ENCODE data around the gene STIM2. TPM values are rescaled to one million over a fixed set of nuclear protein-coding genes. Genes with fewer than 3 reads are reported as not detected.
"Not testable (repeated sequence)": the region's sequence is repeated elsewhere in the genome, so short reads cannot be mapped to it uniquely, and the experiment has no call there.

Gene STIM2
- polyA plus RNA-seq, 2 donors, result 3.4 to 5.1 TPM

DNA sequence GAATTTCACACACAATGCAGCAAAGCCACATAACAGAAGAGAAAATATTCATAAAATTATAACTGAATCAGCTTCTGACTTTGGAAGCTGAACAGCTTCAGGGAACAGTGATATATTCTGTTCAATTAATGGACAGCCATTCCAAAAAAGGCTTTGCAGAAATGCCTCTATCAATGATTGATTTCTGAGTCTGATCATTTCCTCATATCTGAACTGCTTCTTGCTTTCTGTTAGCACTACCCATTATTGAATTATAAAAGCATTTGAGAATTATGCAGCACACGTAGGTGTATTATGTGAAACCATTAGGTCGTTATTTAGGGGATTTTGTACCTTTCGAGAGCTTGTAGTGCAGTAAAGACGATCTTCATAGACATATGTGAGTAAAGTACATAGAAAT lies 159.6 kb downstream of the STIM2 start:
- WGBS, 2 donors, result 92 to 95% methylated on average over 4 of the region's 4 CpGs
- peaks cover 3 to 6% of the 10 kb centered on the region in 2 donors for H3K36me3 ChIP-seq (ENCODE audit: control insufficient read depth in 2 of 2, insufficient read depth in 2 of 2, low read length in 1 of 2)

GRCh38 chr4:27020603-27021002 lies 160.0 kb downstream of the STIM2 start:
- H3K27me3 ChIP-seq (ENCODE audit: control insufficient read depth in 1 of 2, insufficient read depth in 2 of 2, low read length in 2 of 2), result no peaks in the 10 kb centered on the region
- no peaks in the 10 kb centered on the region for H3K9me3 ChIP-seq (ENCODE audit: control insufficient read depth in 2 of 2, insufficient read depth in 1 of 2, low read depth in 1 of 2, low read length in 1 of 2)
- peaks cover 3 to 6% of the 10 kb centered on the region in 2 donors for H3K36me3 ChIP-seq (ENCODE audit: control insufficient read depth in 2 of 2, insufficient read depth in 2 of 2, low read length in 1 of 2)
- no peak overlapping the region for H3K4me3 ChIP-seq (ENCODE audit: low read depth in 1 of 2, low read length in 2 of 2)
- H3K4me1 ChIP-seq (ENCODE audit: control insufficient read depth in 2 of 2, insufficient read depth in 2 of 2, low read length in 1 of 2), result peaks cover 0 to 2% of the 10 kb centered on the region in 2 donors
- H3K27ac ChIP-seq (ENCODE audit: low read depth in 2 of 2, low read length in 1 of 2), result no peak overlapping the region

More for the DNA sequence above, 159.6 kb downstream of the STIM2 start:
- Histone ChIP-seq H3K4me1 (ENCODE audit: control insufficient read depth in 2 of 2, insufficient read depth in 2 of 2, low read length in 1 of 2) (peaks cover 0 to 2% of the 10 kb centered on the region in 2 donors), H3K4me3 (ENCODE audit: low read depth in 1 of 2, low read length in 2 of 2) (no peak overlapping the region), H3K9me3 (ENCODE audit: control insufficient read depth in 2 of 2, insufficient read depth in 1 of 2, low read depth in 1 of 2, low read length in 1 of 2) (no peaks in the 10 kb centered on the region), H3K27me3 (ENCODE audit: control insufficient read depth in 1 of 2, insufficient read depth in 2 of 2, low read length in 2 of 2) (no peaks in the 10 kb centered on the region), H3K27ac (ENCODE audit: low read depth in 2 of 2, low read length in 1 of 2) (no peak overlapping the region)

DNA sequence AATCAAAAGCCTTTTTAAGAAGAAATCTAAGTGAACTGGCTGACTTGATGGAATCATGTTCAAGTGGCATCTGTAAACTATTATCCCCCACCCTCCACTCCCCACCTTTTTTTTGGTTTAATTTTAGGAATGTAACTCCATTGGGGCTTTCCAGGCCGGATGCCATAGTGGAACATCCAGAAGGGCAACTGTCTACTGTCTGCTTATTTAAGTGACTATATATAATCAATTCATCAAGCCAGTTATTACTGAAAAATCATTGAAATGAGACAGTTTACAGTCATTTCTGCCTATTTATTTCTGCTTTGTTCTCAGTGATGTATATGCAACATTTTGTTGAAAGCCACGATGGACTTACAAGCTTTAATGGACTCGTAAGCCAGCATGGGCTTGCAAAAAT lies 162.3 kb downstream of the STIM2 start:
- no peaks in the 10 kb centered on the region for H3K4me1 ChIP-seq (ENCODE audit: control insufficient read depth in 2 of 2, insufficient read depth in 2 of 2, low read length in 1 of 2)
- 83 to 90% methylated on average over 3 of the region's 3 CpGs for WGBS, 2 donors
- no peaks in the 10 kb centered on the region for H3K27me3 ChIP-seq (ENCODE audit: control insufficient read depth in 1 of 2, insufficient read depth in 2 of 2, low read length in 2 of 2)
- peaks cover 3% of the 10 kb centered on the region in 2 donors for H3K36me3 ChIP-seq (ENCODE audit: control insufficient read depth in 2 of 2, insufficient read depth in 2 of 2, low read length in 1 of 2)
- H3K27ac ChIP-seq (ENCODE audit: low read depth in 2 of 2, low read length in 1 of 2), result no peak overlapping the region
- H3K9me3 ChIP-seq (ENCODE audit: control insufficient read depth in 2 of 2, insufficient read depth in 1 of 2, low read depth in 1 of 2, low read length in 1 of 2), result no peaks in the 10 kb centered on the region
- H3K4me3 ChIP-seq (ENCODE audit: low read depth in 1 of 2, low read length in 2 of 2), result no peak overlapping the region

GRCh38 chr4:27023366-27023765 lies 162.7 kb downstream of the STIM2 start:
- Histone ChIP-seq H3K36me3 (ENCODE audit: control insufficient read depth in 2 of 2, insufficient read depth in 2 of 2, low read length in 1 of 2) (peaks cover 3% of the 10 kb centered on the region in 2 donors), H3K27me3 (ENCODE audit: control insufficient read depth in 1 of 2, insufficient read depth in 2 of 2, low read length in 2 of 2) (no peaks in the 10 kb centered on the region), H3K27ac (ENCODE audit: low read depth in 2 of 2, low read length in 1 of 2) (no peak overlapping the region), H3K9me3 (ENCODE audit: control insufficient read depth in 2 of 2, insufficient read depth in 1 of 2, low read depth in 1 of 2, low read length in 1 of 2) (no peaks in the 10 kb centered on the region), H3K4me1 (ENCODE audit: control insufficient read depth in 2 of 2, insufficient read depth in 2 of 2, low read length in 1 of 2) (no peaks in the 10 kb centered on the region), H3K4me3 (ENCODE audit: low read depth in 1 of 2, low read length in 2 of 2) (no peak overlapping the region)
- WGBS, 2 donors, result 81 to 87% methylated on average over 4 of the region's 4 CpGs

DNA sequence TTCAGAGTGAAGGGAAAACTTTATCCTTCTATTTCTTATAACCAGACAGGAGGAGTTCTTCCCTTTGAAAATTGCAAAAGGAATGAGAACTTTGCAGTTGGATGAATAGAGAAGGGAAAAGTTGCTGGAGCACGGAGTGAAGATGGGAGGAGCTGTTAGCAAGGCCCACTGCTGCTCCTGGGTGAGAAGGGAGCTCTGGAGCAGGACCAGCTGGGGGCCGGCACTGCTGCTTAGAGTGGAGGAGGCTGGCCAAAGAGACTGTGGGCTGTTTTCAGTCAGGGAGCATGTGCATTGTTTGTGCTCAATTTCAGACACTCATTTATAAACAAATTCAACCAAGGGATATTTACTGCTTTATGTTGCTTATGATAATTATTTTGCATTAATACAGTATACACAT lies 164.2 kb downstream of the STIM2 start:
- H3K27ac ChIP-seq (ENCODE audit: low read depth in 2 of 2, low read length in 1 of 2), result no peak overlapping the region
- H3K4me3 ChIP-seq (ENCODE audit: low read depth in 1 of 2, low read length in 2 of 2), result no peak overlapping the region
- no peaks in the 10 kb centered on the region for H3K9me3 ChIP-seq (ENCODE audit: control insufficient read depth in 2 of 2, insufficient read depth in 1 of 2, low read depth in 1 of 2, low read length in 1 of 2)
- H3K36me3 ChIP-seq (ENCODE audit: control insufficient read depth in 2 of 2, insufficient read depth in 2 of 2, low read length in 1 of 2), result peaks cover 3% of the 10 kb centered on the region in 2 donors
- no peaks in the 10 kb centered on the region for H3K4me1 ChIP-seq (ENCODE audit: control insufficient read depth in 2 of 2, insufficient read depth in 2 of 2, low read length in 1 of 2)
- WGBS, 2 donors, result 59 to 64% methylated on average over 2 of the region's 2 CpGs
- no peaks in the 10 kb centered on the region for H3K27me3 ChIP-seq (ENCODE audit: control insufficient read depth in 1 of 2, insufficient read depth in 2 of 2, low read length in 2 of 2)

DNA sequence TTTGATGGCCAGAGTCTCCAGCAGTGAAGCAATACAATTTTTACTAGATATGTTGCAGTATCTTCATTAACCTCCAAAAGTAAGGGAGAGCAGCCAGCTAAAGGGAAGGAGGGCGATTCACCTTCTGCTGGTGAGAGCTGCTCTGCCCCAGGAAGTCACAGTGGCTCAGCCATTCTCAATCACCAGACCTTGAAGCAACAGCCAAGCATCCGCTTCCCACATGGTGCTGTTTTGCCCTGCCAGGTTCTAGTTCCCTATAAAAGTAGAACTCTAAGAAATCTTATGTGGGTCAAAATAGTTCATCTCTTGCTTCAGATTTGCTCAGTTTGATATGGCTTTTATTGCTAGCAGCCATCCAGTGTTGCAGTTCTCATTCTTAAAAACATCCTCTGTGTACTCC lies 166.8 kb downstream of the STIM2 start:
- Histone ChIP-seq H3K27me3 (ENCODE audit: control insufficient read depth in 1 of 2, insufficient read depth in 2 of 2, low read length in 2 of 2) (no peaks in the 10 kb centered on the region), H3K4me1 (ENCODE audit: control insufficient read depth in 2 of 2, insufficient read depth in 2 of 2, low read length in 1 of 2) (no peaks in the 10 kb centered on the region), H3K4me3 (ENCODE audit: low read depth in 1 of 2, low read length in 2 of 2) (no peak overlapping the region), H3K9me3 (ENCODE audit: control insufficient read depth in 2 of 2, insufficient read depth in 1 of 2, low read depth in 1 of 2, low read length in 1 of 2) (no peaks in the 10 kb centered on the region), H3K27ac (ENCODE audit: low read depth in 2 of 2, low read length in 1 of 2) (no peak overlapping the region), H3K36me3 (ENCODE audit: control insufficient read depth in 2 of 2, insufficient read depth in 2 of 2, low read length in 1 of 2) (peaks cover 0 to 3% of the 10 kb centered on the region in 2 donors)
- WGBS, 2 donors, result 86 to 90% methylated on average over 2 of the region's 2 CpGs

GRCh38 chr4:27035127-27035526 lies 174.5 kb downstream of the STIM2 start:
- H3K4me1 ChIP-seq (ENCODE audit: control insufficient read depth in 2 of 2, insufficient read depth in 2 of 2, low read length in 1 of 2); H3K27ac ChIP-seq (ENCODE audit: low read depth in 2 of 2, low read length in 1 of 2); H3K27me3 ChIP-seq (ENCODE audit: control insufficient read depth in 1 of 2, insufficient read depth in 2 of 2, low read length in 2 of 2); H3K9me3 ChIP-seq (ENCODE audit: control insufficient read depth in 2 of 2, insufficient read depth in 1 of 2, low read depth in 1 of 2, low read length in 1 of 2); H3K36me3 ChIP-seq (ENCODE audit: control insufficient read depth in 2 of 2, insufficient read depth in 2 of 2, low read length in 1 of 2); H3K4me3 ChIP-seq (ENCODE audit: low read depth in 1 of 2, low read length in 2 of 2): not testable (repeated sequence)
- 78 to 99% methylated on average over 3 of the region's 3 CpGs for WGBS, 2 donors

GRCh38 chr4:27040356-27040755 lies 179.7 kb downstream of the STIM2 start:
- WGBS, 2 donors, result 84% methylated on average over 6 of the region's 6 CpGs

GRCh38 chr4:27042411-27042810 lies 181.8 kb downstream of the STIM2 start:
- H3K4me1 ChIP-seq (ENCODE audit: control insufficient read depth in 2 of 2, insufficient read depth in 2 of 2, low read length in 1 of 2), result no peaks in the 10 kb centered on the region
- H3K9me3 ChIP-seq (ENCODE audit: control insufficient read depth in 2 of 2, insufficient read depth in 1 of 2, low read depth in 1 of 2, low read length in 1 of 2), result no peaks in the 10 kb centered on the region
- H3K27ac ChIP-seq (ENCODE audit: low read depth in 2 of 2, low read length in 1 of 2), result no peak overlapping the region
- WGBS, 2 donors, result 94 to 95% methylated on average over 2 of the region's 2 CpGs
- H3K36me3 ChIP-seq (ENCODE audit: control insufficient read depth in 2 of 2, insufficient read depth in 2 of 2, low read length in 1 of 2), result no peaks in the 10 kb centered on the region
- H3K4me3 ChIP-seq (ENCODE audit: low read depth in 1 of 2, low read length in 2 of 2), result no peak overlapping the region
- H3K27me3 ChIP-seq (ENCODE audit: control insufficient read depth in 1 of 2, insufficient read depth in 2 of 2, low read length in 2 of 2), result no peaks in the 10 kb centered on the region

More at GRCh38 chr4:27040356-27040755, 179.7 kb downstream of the STIM2 start:
- no peak overlapping the region for H3K27ac ChIP-seq (ENCODE audit: low read depth in 2 of 2, low read length in 1 of 2)
- H3K4me1 ChIP-seq (ENCODE audit: control insufficient read depth in 2 of 2, insufficient read depth in 2 of 2, low read length in 1 of 2), result no peaks in the 10 kb centered on the region
- H3K4me3 ChIP-seq (ENCODE audit: low read depth in 1 of 2, low read length in 2 of 2), result no peak overlapping the region
- H3K36me3 ChIP-seq (ENCODE audit: control insufficient read depth in 2 of 2, insufficient read depth in 2 of 2, low read length in 1 of 2), result no peaks in the 10 kb centered on the region
- H3K9me3 ChIP-seq (ENCODE audit: control insufficient read depth in 2 of 2, insufficient read depth in 1 of 2, low read depth in 1 of 2, low read length in 1 of 2), result no peaks in the 10 kb centered on the region
- no peaks in the 10 kb centered on the region for H3K27me3 ChIP-seq (ENCODE audit: control insufficient read depth in 1 of 2, insufficient read depth in 2 of 2, low read length in 2 of 2)

GRCh38 chr4:27043200-27043599 lies 182.6 kb downstream of the STIM2 start:
- WGBS, 2 donors, result 68 to 74% methylated on average over 1 of the region's 1 CpG
- Histone ChIP-seq H3K27ac (ENCODE audit: low read depth in 2 of 2, low read length in 1 of 2) (no peak overlapping the region), H3K4me3 (ENCODE audit: low read depth in 1 of 2, low read length in 2 of 2) (no peak overlapping the region), H3K9me3 (ENCODE audit: control insufficient read depth in 2 of 2, insufficient read depth in 1 of 2, low read depth in 1 of 2, low read length in 1 of 2) (no peaks in the 10 kb centered on the region), H3K36me3 (ENCODE audit: control insufficient read depth in 2 of 2, insufficient read depth in 2 of 2, low read length in 1 of 2) (no peaks in the 10 kb centered on the region), H3K27me3 (ENCODE audit: control insufficient read depth in 1 of 2, insufficient read depth in 2 of 2, low read length in 2 of 2) (no peaks in the 10 kb centered on the region), H3K4me1 (ENCODE audit: control insufficient read depth in 2 of 2, insufficient read depth in 2 of 2, low read length in 1 of 2) (no peaks in the 10 kb centered on the region)

Data from esophagus (tissue), 2 donors.